Suppressor macrophage treated with lipopolysaccharide for 1 hour (primary cell): ENCODE data around the gene SPATA32.
"Not testable (repeated sequence)": the region's sequence is repeated elsewhere in the genome, so short reads cannot be mapped to it uniquely, and the experiment has no call there.

Experiments used
- DNase-seq, 3 donors: peaks; one replicate each; pipeline ENCODE4 v3.0.0-alpha.2; 2020 to 2022

Gene SPATA32

GRCh38 chr17:45261577-45262515 is at the start of gene SPATA32:
Gene SPATA32 (minus strand): TSS chr17:45262094. CDS start chr17:45262016, 78 bp downstream.
- peak; percentile 39 to 64 (median 42) for DNase-seq

GRCh38 chr17:45311401-45311759 is 49.5 kb upstream of the SPATA32 start:
- no peak for DNase-seq

GRCh38 chr17:45310380-45311324 is 48.8 kb upstream of the SPATA32 start:
- peak; percentile 60 to 68 (median 61) for DNase-seq

- DNase-seq, result no peak
Measured at GRCh38 chr17:45309400-45309799, 47.5 kb upstream of the SPATA32 start.

GRCh38 chr17:45308840-45309239 is 46.9 kb upstream of the SPATA32 start:
- no peak for DNase-seq

GRCh38 chr17:45308016-45308365 is 46.1 kb upstream of the SPATA32 start:
- DNase-seq, result no peak

GRCh38 chr17:45307290-45308015 is 45.6 kb upstream of the SPATA32 start:
- DNase-seq, result peak; percentile 74 to 93 (median 87)

GRCh38 chr17:45306623-45307022 is 44.7 kb upstream of the SPATA32 start:
- no peak for DNase-seq

GRCh38 chr17:45306094-45306493 is 44.2 kb upstream of the SPATA32 start:
- no peak for DNase-seq

GRCh38 chr17:45305530-45306087 is 43.7 kb upstream of the SPATA32 start:
- peak in 2 of 3 donors; percentile 42 to 60 for DNase-seq

- DNase-seq, result peak; percentile 66 to 72 (median 68)
Measured at GRCh38 chr17:45302649-45303173, 40.8 kb upstream of the SPATA32 start.

- not testable (repeated sequence) for DNase-seq
Measured at GRCh38 chr17:45302220-45302619, 40.3 kb upstream of the SPATA32 start.

- no peak for DNase-seq
Measured at GRCh38 chr17:45301674-45302073, 39.8 kb upstream of the SPATA32 start.

- no peak for DNase-seq
Measured at GRCh38 chr17:45300060-45300751, 38.3 kb upstream of the SPATA32 start.

GRCh38 chr17:45299361-45299760 is 37.5 kb upstream of the SPATA32 start:
- peak; percentile 54 to 64 (median 62) for DNase-seq

GRCh38 chr17:45298546-45299285 is 36.8 kb upstream of the SPATA32 start:
- no peak for DNase-seq

GRCh38 chr17:45296833-45297124 is 34.9 kb upstream of the SPATA32 start:
- DNase-seq, result no peak

GRCh38 chr17:45296003-45296832 is 34.3 kb upstream of the SPATA32 start:
- peak; percentile 83 to 97 (median 94) for DNase-seq

GRCh38 chr17:45294506-45294905 is 32.6 kb upstream of the SPATA32 start:
- DNase-seq, result no peak
